Epithelial cell of esophagus (primary cell): ENCODE results near the gene FAM111A.
A peak's percentile ranks its signal among the peaks of the same experiment; 100 is the strongest.

ENCODE experiments used
- DNase-seq: peaks from one replicate; pipeline ENCODE4 v3.0.0; 2010; ENCODE audit warnings: low read depth
- H3K4me3 ChIP-seq: 2 replicates; pipeline ENCODE4 v1.5.1; 2011; ENCODE audit warnings: mild to moderate bottlenecking, low read length, control low read depth
- CTCF ChIP-seq: IDR thresholded peaks from 2 replicates; pipeline ENCODE4 v1.5.1; 2011; ENCODE audit warnings: low read depth, mild to moderate bottlenecking, low read length, control low read depth, inconsistent platforms; ENCODE audit not compliant: insufficient read depth; ENCODE audit errors: missing control alignments

FAM111A gene

GRCh38 chr11:59200423-59200746 is 57.7 kb downstream of the FAM111A start:
- no peak overlapping the region for H3K4me3 ChIP-seq
- DNase-seq, result no peak
- no peak for TF ChIP-seq CTCF

- no peak overlapping the region for H3K4me3 ChIP-seq
- TF ChIP-seq CTCF, result peak; percentile 50
- peak; percentile 29 for DNase-seq
Measured at GRCh38 chr11:59201353-59201752, 58.7 kb downstream of the FAM111A start.
